ENCODE data around the gene IGSF10. TPM values are rescaled to one million over a fixed set of nuclear protein-coding genes. Genes with fewer than 3 reads are reported as not detected.

IGSF10 gene
- total and polyA plus RNA-seq, 8 donors, result 0.19 to 0.69 (median 0.34) TPM

- ATAC-seq (no peak), DNase-seq (no peak), FAIRE-seq (no peak)
- Histone ChIP-seq H3K36me3 (no peaks in the 10 kb centered on the region), H3K9me3 (no peaks in the 10 kb centered on the region), H3K4me1 (no peaks in the 10 kb centered on the region), H3K27me3 (no peaks in the 10 kb centered on the region), H3K4me3 (no peak overlapping the region), H3K27ac (no peak overlapping the region)
- no peak for TF ChIP-seq CTCF (IDR thresholded peaks at IDR 0.05)
- 71 to 79% methylated on average over 6 of the region's 6 CpGs for WGBS, 2 donors
- intact Hi-C loops (cut with DNase I), result no loop called here
These were observed 23.2 kb upstream of the IGSF10 start for GRCh38 chr3:151483961-151484520.

- H3K36me3 ChIP-seq, result no peaks in the 10 kb centered on the region
- no peak for FAIRE-seq
- H3K4me1 ChIP-seq, result no peaks in the 10 kb centered on the region
- no peaks in the 10 kb centered on the region for H3K9me3 ChIP-seq
- H3K27me3 ChIP-seq, result no peaks in the 10 kb centered on the region
- intact Hi-C loops (cut with DNase I), result no loop called here
- no peak for ATAC-seq
- no peak overlapping the region for H3K27ac ChIP-seq
- DNase-seq, result no peak
- no peak for TF ChIP-seq CTCF (IDR thresholded peaks at IDR 0.05)
- no peak overlapping the region for H3K4me3 ChIP-seq
- WGBS, 2 donors, result 90 to 97% methylated on average over 1 of the region's 1 CpG
These were observed 22.6 kb upstream of the IGSF10 start for GRCh38 chr3:151483488-151483887.

GRCh38 chr3:151480492-151480891, 19.6 kb upstream of the IGSF10 start:
- FAIRE-seq (no peak), DNase-seq (no peak), ATAC-seq (no peak)
- Histone ChIP-seq H3K4me1 (no peaks in the 10 kb centered on the region), H3K36me3 (no peaks in the 10 kb centered on the region), H3K4me3 (no peak overlapping the region), H3K27ac (no peak overlapping the region), H3K9me3 (no peaks in the 10 kb centered on the region), H3K27me3 (no peaks in the 10 kb centered on the region)
- 74 to 100% methylated on average over 2 of the region's 2 CpGs for WGBS, 2 donors
- intact Hi-C loops (cut with DNase I), result no loop called here
- TF ChIP-seq CTCF (IDR thresholded peaks at IDR 0.05), result no peak

- DNase-seq, result no peak
- FAIRE-seq, result no peak
- no peak overlapping the region for H3K4me3 ChIP-seq
- no peaks in the 10 kb centered on the region for H3K9me3 ChIP-seq
- no peaks in the 10 kb centered on the region for H3K36me3 ChIP-seq
- H3K4me1 ChIP-seq, result no peaks in the 10 kb centered on the region
- no peak for ATAC-seq
- WGBS, 2 donors, result 25 to 27% methylated on average over 1 of the region's 1 CpG
- no peaks in the 10 kb centered on the region for H3K27me3 ChIP-seq
- intact Hi-C loops (cut with DNase I), result no loop called here
- H3K27ac ChIP-seq, result no peak overlapping the region
- no peak for TF ChIP-seq CTCF (IDR thresholded peaks at IDR 0.05)
These were observed 18.6 kb upstream of the IGSF10 start for GRCh38 chr3:151479452-151479851.

- intact Hi-C loops (cut with DNase I), result no loop called here
- 57 to 65% methylated on average over 1 of the region's 1 CpG for WGBS, 2 donors
- no peaks in the 10 kb centered on the region for H3K4me1 ChIP-seq
- FAIRE-seq, result no peak
- H3K27me3 ChIP-seq, result no peaks in the 10 kb centered on the region
- no peak for DNase-seq
- H3K36me3 ChIP-seq, result no peaks in the 10 kb centered on the region
- no peak for ATAC-seq
- no peak overlapping the region for H3K4me3 ChIP-seq
- no peak for TF ChIP-seq CTCF (IDR thresholded peaks at IDR 0.05)
- H3K27ac ChIP-seq, result no peak overlapping the region
- no peaks in the 10 kb centered on the region for H3K9me3 ChIP-seq
These were observed 17.5 kb upstream of the IGSF10 start for GRCh38 chr3:151478335-151478697.
